GM12878 (cell line): ENCODE results near the gene TOMM20. TPM values are rescaled to one million over a fixed set of nuclear protein-coding genes. Genes with fewer than 3 reads are reported as not detected.

Source experiments
- ATF7 ChIP-seq: fragments of 450-650 bp; IDR thresholded peaks from 2 replicates; pipeline ENCODE4 v1.6.1; 2016; ENCODE audit warnings: low read depth, mild to moderate bottlenecking
- BHLHE40 ChIP-seq, 2 experiments: fragments of 450-650 bp in 1 of 2; IDR thresholded peaks; 2 replicates each; pipeline ENCODE4 v1.6.1; 2011 to 2017; ENCODE audit warnings: low read depth in 2 of 2, borderline replicate concordance in 1 of 2, improper control_type of control experiment in 1 of 2, low read length in 1 of 2, mild to moderate bottlenecking in 1 of 2
- CEBPB ChIP-seq, 2 experiments: fragments of 150-350 bp in 1 of 2; IDR thresholded peaks; 2 replicates each; pipeline ENCODE4 v1.6.1; 2012 to 2014; ENCODE audit warnings: low read depth in 2 of 2, low read length in 2 of 2, borderline replicate concordance in 1 of 2, inconsistent platforms in 1 of 2
- CHD4 ChIP-seq: fragments of 200-600 bp; sonication (generic); IDR thresholded peaks from 2 replicates; pipeline ENCODE4 v1.6.1; 2016; ENCODE audit warnings: mild to moderate bottlenecking
- CTCF ChIP-seq, 3 experiments: IDR thresholded peaks in 2 of 3; conservative IDR thresholded peaks in 1 of 3; 2 replicates each; pipeline ENCODE4 v1.5.1; 2011; ENCODE audit warnings: low read depth in 3 of 3, low read length in 3 of 3, mild to moderate bottlenecking in 3 of 3, control low read depth in 2 of 3, moderate library complexity in 2 of 3, inconsistent platforms in 1 of 3, mixed read lengths in 1 of 3; ENCODE audit not compliant: control insufficient read depth in 2 of 3, insufficient read depth in 1 of 3; ENCODE audit errors: extremely low read depth in 1 of 3
- HCFC1 ChIP-seq: fragments of 150-350 bp; IDR thresholded peaks from 2 replicates; pipeline ENCODE4 v1.6.1; 2014; ENCODE audit warnings: low read length
- HSF1 ChIP-seq: fragments of 150-350 bp; IDR thresholded peaks from 2 replicates; pipeline ENCODE4 v1.6.1; 2014; ENCODE audit warnings: mild to moderate bottlenecking, low read depth, low read length
- IKZF1 ChIP-seq: fragments of 450-650 bp; conservative IDR thresholded peaks from 2 replicates; pipeline ENCODE4 v1.6.1; 2017; ENCODE audit warnings: antibody characterized with exemption, mild to moderate bottlenecking
- IKZF2 ChIP-seq, 2 experiments: fragments of 450-650 bp; IDR thresholded peaks; 2 replicates each; pipeline ENCODE4 v1.6.1; 2017; ENCODE audit warnings: mild to moderate bottlenecking in 2 of 2, moderate library complexity in 2 of 2
- MXI1 ChIP-seq: fragments of 150-350 bp; IDR thresholded peaks from 2 replicates; pipeline ENCODE4 v1.6.1; 2011; ENCODE audit warnings: low read depth, mild to moderate bottlenecking, inconsistent platforms, low read length, improper control_type of control experiment
- NFXL1 ChIP-seq: fragments of 450-650 bp; IDR thresholded peaks from 2 replicates; pipeline ENCODE4 v1.6.1; 2017; ENCODE audit warnings: antibody characterized with exemption, mild to moderate bottlenecking, borderline replicate concordance
- PML ChIP-seq: IDR thresholded peaks from 2 replicates; pipeline ENCODE4 v1.6.1; 2012; ENCODE audit warnings: low read length, inconsistent platforms
- RELA ChIP-seq: fragments of 450-650 bp; IDR thresholded peaks from 2 replicates; pipeline ENCODE4 v1.8.0; 2014; ENCODE audit warnings: borderline replicate concordance; ENCODE audit not compliant: partially characterized antibody
- SMARCA5 ChIP-seq: fragments of 450-650 bp; IDR thresholded peaks from 2 replicates; pipeline ENCODE4 v1.6.1; 2017; ENCODE audit warnings: mild to moderate bottlenecking
- SUPT20H ChIP-seq: IDR thresholded peaks from 2 replicates; pipeline ENCODE4 v1.6.1; 2011; ENCODE audit warnings: low read depth, mild to moderate bottlenecking, low read length, moderate library complexity, borderline replicate concordance; ENCODE audit not compliant: control insufficient read depth
- TCF12 ChIP-seq: IDR thresholded peaks from 2 replicates; pipeline ENCODE4 v1.6.1; 2011; ENCODE audit warnings: low read depth, mild to moderate bottlenecking, low read length
- TCF7 ChIP-seq: IDR thresholded peaks from 2 replicates; pipeline ENCODE4 v1.6.1; 2014; ENCODE audit warnings: antibody characterized with exemption, borderline replicate concordance
- WRNIP1 ChIP-seq: IDR thresholded peaks from 2 replicates; pipeline ENCODE4 v1.6.1; 2011; ENCODE audit warnings: low read depth, low read length, improper control_type of control experiment, borderline replicate concordance
- YBX1 ChIP-seq: fragments of 450-650 bp; IDR thresholded peaks from 2 replicates; pipeline ENCODE4 v1.6.1; 2016; ENCODE audit warnings: antibody characterized with exemption
- ZNF687 ChIP-seq: fragments of 450-650 bp; IDR thresholded peaks from 2 replicates; pipeline ENCODE4 v1.6.1; 2017; ENCODE audit warnings: mild to moderate bottlenecking, moderate library complexity
- polyA plus RNA-seq, 11 experiments: library from polyadenylated mRNA; depleted of rRNA in 4 of 11; unstranded in 6 of 11; stranded (reverse) in 5 of 11; fragments of >200 nt; fragmentation: Nextera tagmentation in 4 of 11; fragmentation: Illumina TruSeq in 1 of 11; extraction: Ambion mirVana in 4 of 11; extraction: Trizol in 1 of 11; gene quantifications; 1 replicate in 1 of 11; 2 replicates in 10 of 11; pipeline versions ENCODE4 v1.2.1 to v1.2.3, GENCODE V29; 2011 to 2016; ENCODE audit warnings: inconsistent platforms in 2 of 11, missing spikeins in 2 of 11, low read depth in 1 of 11
- total RNA-seq, 4 experiments: library from RNA; depleted of rRNA in 3 of 4; stranded (reverse); fragments of >200 nt in 3 of 4; fragmentation: Illumina TruSeq in 1 of 4; extraction: Trizol in 1 of 4; gene quantifications; 2 replicates each; pipeline versions ENCODE4 v1.2.1 to v1.2.3, GENCODE V29; 2013 to 2021

The TOMM20 gene
- total and polyA plus RNA-seq, 10 of the 15 experiments (the other 5 are each of a cell fraction or from before 2014, with no cell fraction given): 39.8 to 138 (median 70.1) TPM

- TF ChIP-seq ZNF687 (peak; percentile 83), CEBPB (IDR thresholded peaks at IDR 0.05; ENCODE audit: borderline replicate concordance in 1 of 2, low read depth in 2 of 2, low read length in 2 of 2) (no peak), CHD4 (no peak), IKZF2 (IDR thresholded peaks at IDR 0.05) (peak; percentile 95 to 96), TCF12 (0 out of 2 replicates have a peak, but pooled peaks have one; percentile 22), IKZF1 (peak; percentile 99), NFXL1 (no peak), MXI1 (peak; percentile 89), HCFC1 (peak; percentile 64), WRNIP1 (no peak), YBX1 (no peak), ATF7 (peak; percentile 61; the same call in 1 of the 2 replicates), HSF1 (no peak), SUPT20H (no peak), CTCF (IDR thresholded peaks at IDR 0.05 in 2 of 3, conservative IDR thresholded peaks at IDR 0.05 in 1 of 3; ENCODE audit: control insufficient read depth in 2 of 3, extremely low read depth in 1 of 3, insufficient read depth in 1 of 3, low read depth in 3 of 3, low read length in 3 of 3) (no peak), SMARCA5 (no peak), RELA (peak; percentile 56), TCF7 (no peak), PML (peak; percentile 92), BHLHE40 (IDR thresholded peaks at IDR 0.05; ENCODE audit: borderline replicate concordance in 1 of 2, low read depth in 2 of 2, low read length in 1 of 2) (peak; percentile 99)
Observed at GRCh38 chr1:235128456-235129328, at the start of gene TOMM20 (continued).
